Esophagus squamous epithelium (tissue), 4 donors: ENCODE results near the gene SEMA6D.

Source experiments
- CTCF ChIP-seq, 6 experiments: fragments of 450-650 bp in 4 of 6; fragments of 200-600 bp in 2 of 6; sonication (generic) in 2 of 6; IDR thresholded peaks; one replicate each; pipeline ENCODE4 v1.5.1; 2016 to 2019; ENCODE audit warnings: antibody characterized with exemption in 6 of 6, mild to moderate bottlenecking in 4 of 6, moderate library complexity in 4 of 6
- POLR2A ChIP-seq, 4 donors: fragments of 450-650 bp; IDR thresholded peaks; one replicate each; pipeline ENCODE4 v1.6.1; 2017; ENCODE audit warnings: antibody characterized with exemption in 4 of 4, mild to moderate bottlenecking in 4 of 4, moderate library complexity in 3 of 4

- TF ChIP-seq CTCF (IDR thresholded peaks at IDR 0.05) (no peak), POLR2A (IDR thresholded peaks at IDR 0.05) (no peak)
Measured at GRCh38 chr15:47689660-47690059, 27.6 kb upstream of the SEMA6D start.
